ENCODE results near the gene ZSCAN10. TPM values are rescaled to one million over a fixed set of nuclear protein-coding genes. Genes with fewer than 3 reads are reported as not detected.
A peak's percentile ranks its signal among the peaks of the same experiment; 100 is the strongest.

The ZSCAN10 gene
- total and polyA plus RNA-seq, 2 of the 13 experiments (the other 11 are each of a cell fraction or from before 2014, with no cell fraction given): not detected

DNA sequence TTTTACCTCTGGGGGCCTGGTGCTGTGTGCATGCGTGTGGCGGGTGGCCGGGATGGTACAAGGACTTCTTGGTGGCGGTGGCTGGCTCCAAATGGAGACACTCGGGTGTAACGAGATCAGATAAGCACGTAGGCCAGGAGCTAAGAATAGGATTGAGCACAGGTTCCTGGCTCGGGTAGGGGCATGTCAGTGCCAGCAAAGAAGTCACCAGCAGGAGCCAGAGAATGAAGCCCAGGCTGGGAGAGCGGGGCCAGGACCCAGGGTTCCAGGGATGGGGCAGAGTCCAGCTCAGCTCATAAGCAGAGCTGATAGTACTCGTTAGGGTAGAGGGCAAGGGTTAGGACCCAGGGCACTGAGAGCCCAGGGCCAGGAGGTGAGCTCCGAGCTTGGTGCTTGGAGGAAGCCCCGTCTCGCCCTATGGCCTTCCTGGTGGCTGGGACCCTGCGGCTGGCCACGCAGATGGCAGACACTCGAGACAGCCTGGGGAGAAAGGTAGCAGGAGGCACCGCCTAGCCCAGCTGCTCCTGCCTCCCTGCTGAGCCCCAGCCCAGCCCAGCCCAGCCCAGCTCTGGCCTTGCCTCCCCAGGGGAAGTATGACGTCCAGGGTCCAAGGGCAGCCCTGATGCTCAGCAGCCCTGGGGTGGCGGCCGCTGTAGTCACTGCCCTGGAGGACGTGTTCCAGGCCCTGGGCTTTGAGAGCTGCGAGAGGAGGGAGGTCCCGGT, 44.7 kb upstream of the ZSCAN10 start:
- Histone ChIP-seq H3K9me3 (ENCODE audit: low read length) (no peaks in the 10 kb centered on the region), H3K79me2 (ENCODE audit: insufficient read depth, low read length) (no peaks in the 10 kb centered on the region), H3K4me2 (ENCODE audit: low read depth, low read length) (peak overlapping the region; percentile 84), H3K36me3 (replicated peaks in 1 of 2; ENCODE audit: control insufficient read depth in 1 of 2, insufficient read depth in 2 of 2, low read length in 2 of 2) (no peaks in the 10 kb centered on the region), H4K20me1 (ENCODE audit: insufficient read depth, low read length) (no peaks in the 10 kb centered on the region), H3K27me3 (ENCODE audit: control insufficient read depth in 1 of 2, insufficient read depth in 2 of 2, low read length in 2 of 2) (peaks cover 0 to 22% of the 10 kb centered on the region in 2 experiments; a peak in 2 of 5 replicates), H3K4me1 (ENCODE audit: insufficient read depth, low read length) (peaks cover 55% of the 10 kb centered on the region), H3K27ac (ENCODE audit: extremely low read length, insufficient read depth, low read length) (peak overlapping the region; percentile 40), H3K4me3 (replicated peaks in 1 of 3; ENCODE audit: insufficient read depth in 1 of 3, low read depth in 2 of 3, low read length in 3 of 3) (peak overlapping the region; percentile 18 to 69 (median 30); a peak in 5 of 6 replicates), H2AFZ (ENCODE audit: low read length) (no peak overlapping the region), H3K9ac (ENCODE audit: insufficient read depth, low read depth, low read length) (peak overlapping the region; percentile 42; the same call in 1 of the 2 replicates)
- no TSS peak for BruUV-seq (replicated peaks)
- DNase-seq (ENCODE audit: low spot score): no peak
- in situ Hi-C loops (cut with HindIII; ENCODE audit: extremely low pct_ligation_motif_present, low pct_unique_long_range_greater_than_20kb) (no loop called here), intact Hi-C loops (cut with micrococcal nuclease; ENCODE audit: unreplicated experiment) (no loop called here)
- ATAC-seq: peak; percentile 80
- FAIRE-seq: no peak
- ChIA-PET POLR2A (interaction anchor here (0.5 to 1.9 kb wide), 4 partner anchors 10 to 337 kb away, joined by 3 to 26 read pairs (median 5); partner anchors contain the start of gene ZNF213), CTCF (ENCODE audit: low intra/inter-chr PET ratio, low total read pairs) (no interaction called here)
- 42% methylated on average over 9 of the region's 23 CpGs for WGBS (ENCODE audit: low lambda C conversion rate)
- TF ChIP-seq HNF4A (CRISPR knock-in tag; IDR thresholded peaks at IDR 0.05): peak; percentile 61
- no peak for TF ChIP-seq PRDM10 (CRISPR knock-in tag; IDR thresholded peaks at IDR 0.05; ENCODE audit: low read depth)
- no peak for TF ChIP-seq ZSCAN30 (CRISPR knock-in tag; IDR thresholded peaks at IDR 0.05)
- TF ChIP-seq SP5 (CRISPR knock-in tag; IDR thresholded peaks at IDR 0.05; ENCODE audit: borderline replicate concordance, low read depth): no peak
- peak; percentile 48; the same call in 1 of the 2 replicates for TF ChIP-seq HES4 (CRISPR knock-in tag; IDR thresholded peaks at IDR 0.05; ENCODE audit: borderline replicate concordance)
- TF ChIP-seq ZNF713 (CRISPR knock-in tag; IDR thresholded peaks at IDR 0.05): 0 out of 2 replicates have a peak, but pooled peaks have one; percentile 27
- no peak for TF ChIP-seq HNRNPK (IDR thresholded peaks at IDR 0.05; ENCODE audit: low read depth, low read length, poor library complexity, severe bottlenecking)
- TF ChIP-seq POLR2A (IDR thresholded peaks at IDR 0.05; ENCODE audit: insufficient read depth in 1 of 2, low read depth in 2 of 2, low read length in 2 of 2): peak in 1 of 2 experiments; percentile 50; a peak in 2 of 4 replicates
- 0 out of 2 replicates have a peak, but pooled peaks have one; percentile 29 for TF ChIP-seq POLR2G (IDR thresholded peaks at IDR 0.05; ENCODE audit: low read depth, low read length)
- TF ChIP-seq PPARG (CRISPR knock-in tag; conservative IDR thresholded peaks at IDR 0.05): no peak
- no peak for TF ChIP-seq ESRRA (CRISPR knock-in tag; IDR thresholded peaks at IDR 0.05; ENCODE audit: low read depth)
- no peak for TF ChIP-seq ZNF263 (CRISPR knock-in tag; IDR thresholded peaks at IDR 0.05)
- TF ChIP-seq ZNF547 (CRISPR knock-in tag; IDR thresholded peaks at IDR 0.05): 0 out of 2 replicates have a peak, but pooled peaks have one; percentile 15
- no peak; the same call in 1 of the 2 replicates for TF ChIP-seq NFKB2 (CRISPR knock-in tag; IDR thresholded peaks at IDR 0.05; ENCODE audit: borderline replicate concordance)
- TF ChIP-seq ZNF543 (CRISPR knock-in tag; IDR thresholded peaks at IDR 0.05): peak; percentile 65; the same call in 1 of the 2 replicates
- TF ChIP-seq TERF1 (CRISPR knock-in tag; IDR thresholded peaks at IDR 0.05): no peak
- 0 out of 2 replicates have a peak, but pooled peaks have one; percentile 11 for TF ChIP-seq KAT7 (CRISPR knock-in tag; IDR thresholded peaks at IDR 0.05; ENCODE audit: borderline replicate concordance)
- no peak for TF ChIP-seq ZNF724P (CRISPR knock-in tag; IDR thresholded peaks at IDR 0.05; ENCODE audit: borderline replicate concordance)
- no peak for TF ChIP-seq ATRX (CRISPR knock-in tag; IDR thresholded peaks at IDR 0.05; ENCODE audit: borderline replicate concordance)
- TF ChIP-seq ARHGAP35 (CRISPR knock-in tag; IDR thresholded peaks at IDR 0.05; ENCODE audit: borderline replicate concordance): no peak
